CD14-positive monocyte (primary cell): ENCODE data around the gene VMP1. TPM values are rescaled to one million over a fixed set of nuclear protein-coding genes. Genes with fewer than 3 reads are reported as not detected.
"Not testable (repeated sequence)": the region's sequence is repeated elsewhere in the genome, so short reads cannot be mapped to it uniquely, and the experiment has no call there.

ENCODE experiments used
- DNase-seq, 3 donors: peaks; one replicate each; pipeline ENCODE4 v3.0.0-alpha.2; 2011 to 2022
- H2AFZ ChIP-seq: 2 replicates; pipeline ENCODE4 v1.6.0; 2012; ENCODE audit warnings: mild to moderate bottlenecking, low read depth, low read length, inconsistent platforms; ENCODE audit not compliant: insufficient read depth, poor library complexity, severe bottlenecking
- H3K27ac ChIP-seq, 2 donors: 1 replicate in 1 of 2; 2 replicates in 1 of 2; pipeline ENCODE4 v1.5.1; 2012 to 2013; ENCODE audit warnings: low read length in 2 of 2, control low read depth in 1 of 2, inconsistent platforms in 1 of 2, low read depth in 1 of 2, mild to moderate bottlenecking in 1 of 2
- H3K27me3 ChIP-seq, 2 donors: one replicate each; pipeline versions ENCODE4 v1.6.0 to v1.6.1; 2011 to 2013; ENCODE audit warnings: low read length in 2 of 2; ENCODE audit not compliant: control insufficient read depth in 2 of 2, insufficient read depth in 2 of 2
- H3K36me3 ChIP-seq, 2 donors: replicated peaks in 1 of 2; 1 replicate in 1 of 2; 2 replicates in 1 of 2; pipeline versions ENCODE4 v1.5.1 to v1.6.1; 2012 to 2013; ENCODE audit warnings: low read length in 2 of 2, control low read depth in 1 of 2, inconsistent platforms in 1 of 2, mild to moderate bottlenecking in 1 of 2; ENCODE audit not compliant: insufficient read depth in 2 of 2, control insufficient read depth in 1 of 2
- H3K4me1 ChIP-seq, 2 donors: 1 replicate in 1 of 2; 2 replicates in 1 of 2; pipeline versions ENCODE4 v1.5.1 to v1.6.1; 2012 to 2013; ENCODE audit warnings: low read length in 2 of 2, control low read depth in 1 of 2, inconsistent platforms in 1 of 2, mild to moderate bottlenecking in 1 of 2, moderate library complexity in 1 of 2; ENCODE audit not compliant: insufficient read depth in 2 of 2, control insufficient read depth in 1 of 2
- H3K4me2 ChIP-seq: replicated peaks from 2 replicates; pipeline ENCODE3; 2012; ENCODE audit warnings: low read length, moderate library complexity, mild to moderate bottlenecking; ENCODE audit not compliant: poor library complexity, severe bottlenecking; ENCODE audit errors: extremely low read depth
- H3K4me3 ChIP-seq, 3 experiments: fragments of 200-600 bp in 1 of 3; sonication (generic) in 1 of 3; replicated peaks in 1 of 3; 1 replicate in 2 of 3; 2 replicates in 1 of 3; pipeline ENCODE4 v1.5.1; 2011 to 2013; ENCODE audit warnings: low read length in 3 of 3, mild to moderate bottlenecking in 3 of 3, control low read depth in 2 of 3, low read depth in 2 of 3, inconsistent platforms in 1 of 3, moderate library complexity in 1 of 3
- H3K79me2 ChIP-seq: 2 replicates; pipeline ENCODE4 v1.6.0; 2012; ENCODE audit warnings: mild to moderate bottlenecking, control low read depth, inconsistent platforms, low read length, moderate library complexity; ENCODE audit not compliant: insufficient read depth
- H3K9ac ChIP-seq: 2 replicates; pipeline ENCODE4 v1.6.0; 2017; ENCODE audit warnings: low read length, mild to moderate bottlenecking; ENCODE audit not compliant: insufficient read depth, poor library complexity, severe bottlenecking
- H3K9me3 ChIP-seq, 2 donors: replicated peaks in 1 of 2; 1 replicate in 1 of 2; 2 replicates in 1 of 2; pipeline versions ENCODE4 v1.5.1 to v1.6.1; 2012 to 2013; ENCODE audit warnings: low read length in 2 of 2, control low read depth in 1 of 2; ENCODE audit not compliant: control insufficient read depth in 1 of 2, insufficient read depth in 1 of 2
- H4K20me1 ChIP-seq: 2 replicates; pipeline ENCODE4 v1.6.0; 2012; ENCODE audit warnings: mild to moderate bottlenecking, low read length, control low read depth, moderate library complexity; ENCODE audit not compliant: insufficient read depth
- H3K27ac Mint-ChIP-seq, 7 donors: one replicate each; pipeline ENCODE4 v1.8.0; 2020; ENCODE audit warnings: mild to moderate bottlenecking in 7 of 7, mixed read lengths in 7 of 7, moderate library complexity in 6 of 7, inconsistent platforms in 2 of 7
- H3K27me3 Mint-ChIP-seq, 3 donors: one replicate each; pipeline ENCODE4 v1.8.0; 2021 to 2022; ENCODE audit warnings: low read depth in 3 of 3, mild to moderate bottlenecking in 3 of 3, mixed read lengths in 3 of 3, moderate library complexity in 3 of 3, inconsistent platforms in 1 of 3
- H3K36me3 Mint-ChIP-seq, 2 donors: one replicate each; pipeline ENCODE4 v1.8.0; 2020; ENCODE audit warnings: mixed read lengths in 2 of 2, inconsistent platforms in 1 of 2, mild to moderate bottlenecking in 1 of 2
- H3K4me1 Mint-ChIP-seq: one replicate; pipeline ENCODE4 v1.8.0; 2020; ENCODE audit warnings: mild to moderate bottlenecking, mixed read lengths
- H3K4me3 Mint-ChIP-seq, 2 donors: one replicate each; pipeline ENCODE4 v1.8.0; 2020; ENCODE audit warnings: mild to moderate bottlenecking in 2 of 2, mixed read lengths in 2 of 2, moderate library complexity in 1 of 2
- H3K9me3 Mint-ChIP-seq, 7 donors: one replicate each; pipeline ENCODE4 v1.8.0; 2020 to 2022; ENCODE audit warnings: mixed read lengths in 7 of 7, mild to moderate bottlenecking in 6 of 7, moderate library complexity in 6 of 7, inconsistent platforms in 2 of 7
- CTCF ChIP-seq: fragments of 200-600 bp; IDR thresholded peaks from one replicate; pipeline ENCODE4 v1.8.0; 2022; ENCODE audit warnings: antibody characterized with exemption, mild to moderate bottlenecking
- WGBS: methylation state at CpG from one replicate; pipeline ENCODE4 v1.1.5; 2013; ENCODE audit warnings: missing lambda C conversion rate; ENCODE audit not compliant: insufficient coverage; 5-methylcytosine and 5-hydroxymethylcytosine counted together
- intact Hi-C, 2 donors: fragments of 100-400 bp; cut with micrococcal nuclease; formaldehyde crosslinking; loops; one replicate each; pipeline versions ENCODE4 v1.15.0 to v1.15.1; 2023
- polyA plus RNA-seq, 3 donors: library from polyadenylated mRNA; depleted of rRNA in 1 of 3; unstranded in 2 of 3; stranded (reverse) in 1 of 3; fragments of 300-500 nt in 2 of 3; fragments of >200 nt in 1 of 3; fragmentation: Illumina TruSeq in 2 of 3; gene quantifications; 1 replicate in 2 of 3; 2 replicates in 1 of 3; pipeline ENCODE4 v1.2.3, GENCODE V29; 2012 to 2021

Gene VMP1
- polyA plus RNA-seq, 3 donors: 246 to 511 (median 386) TPM

- H3K9me3 ChIP-seq: no peaks in the 10 kb centered on the region
- intact Hi-C loops: no loop called here
- 79% methylated on average over 5 of the region's 14 CpGs for WGBS
- peak overlapping the region in 1 of 2 donors; percentile 30 for H3K27ac ChIP-seq
- no peaks in the 10 kb centered on the region for H3K36me3 ChIP-seq
- peaks cover 6% of the 10 kb centered on the region for H3K79me2 ChIP-seq
- no peak overlapping the region for H3K4me3 ChIP-seq
- H2AFZ ChIP-seq: no peak overlapping the region
- Mint-ChIP-seq H3K9me3 (peaks cover 0 to 2% (median 0%) of the 10 kb centered on the region in 7 donors), H3K4me3 (no peak overlapping the region), H3K27me3 (peaks cover 0 to 2% (median 0%) of the 10 kb centered on the region in 3 donors), H3K27ac (peak overlapping the region in 3 of 7 donors; percentile 25 to 67 (median 46)), H3K4me1 (peaks cover 81% of the 10 kb centered on the region), H3K36me3 (peaks cover 4 to 6% of the 10 kb centered on the region in 2 donors)
- no peak overlapping the region for H3K4me2 ChIP-seq
- peaks cover 67 to 83% of the 10 kb centered on the region in 2 donors for H3K4me1 ChIP-seq
- peak; percentile 25 for TF ChIP-seq CTCF
- H4K20me1 ChIP-seq: no peaks in the 10 kb centered on the region
- no peaks in the 10 kb centered on the region for H3K27me3 ChIP-seq
- H3K9ac ChIP-seq: no peak overlapping the region
- peak in 1 of 3 donors; percentile 62 for DNase-seq
Observed at GRCh38 chr17:59853168-59853918, 145.9 kb downstream of the VMP1 start.

DNA sequence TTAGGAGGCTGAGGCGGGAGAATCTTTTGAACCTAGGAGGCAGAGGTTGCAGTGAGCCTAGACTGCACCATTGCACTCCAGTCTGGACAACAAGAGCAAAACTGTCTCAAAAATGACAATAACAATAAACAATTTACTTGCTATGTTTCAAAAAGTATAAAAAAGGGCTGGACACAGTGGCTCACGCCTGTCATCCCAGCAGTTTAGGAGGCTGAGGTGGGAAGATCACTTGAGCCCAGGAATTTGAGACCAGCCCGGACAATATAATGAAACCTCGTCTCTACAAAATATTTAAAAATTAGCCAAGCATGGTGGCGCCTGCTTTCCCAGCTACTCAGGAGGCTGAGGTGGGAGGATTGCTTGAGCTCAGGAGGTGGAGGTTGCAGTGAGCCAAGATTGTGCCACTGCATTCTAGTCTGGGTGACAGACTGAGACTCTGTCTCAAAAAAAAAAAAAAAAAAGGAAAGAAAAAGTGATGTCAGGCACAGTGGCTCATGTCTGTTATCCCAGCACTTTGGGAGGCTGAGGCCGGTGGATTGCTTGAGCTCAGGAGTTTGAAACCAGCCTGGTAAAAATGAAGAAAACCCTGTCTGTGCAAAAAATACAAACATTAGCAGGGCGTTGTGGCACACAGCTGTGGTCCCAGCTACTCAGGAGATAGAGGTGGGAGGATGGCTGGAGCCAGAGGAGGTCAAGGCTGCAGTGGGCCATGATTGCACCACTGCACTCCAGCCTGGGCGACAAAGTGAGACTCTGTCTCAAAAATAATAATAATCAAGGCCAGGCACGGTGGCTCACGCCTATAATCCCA lies 146.7 kb downstream of the VMP1 start:
- H3K36me3 ChIP-seq, H3K27ac ChIP-seq, H3K79me2 ChIP-seq, intact Hi-C loops, H3K9me3 Mint-ChIP-seq, H3K27me3 Mint-ChIP-seq, H3K27me3 ChIP-seq, H3K4me3 ChIP-seq, H3K4me2 ChIP-seq, H3K36me3 Mint-ChIP-seq, H2AFZ ChIP-seq, H3K9ac ChIP-seq, H3K4me3 Mint-ChIP-seq, DNase-seq, H3K9me3 ChIP-seq, H4K20me1 ChIP-seq: not testable (repeated sequence)
- H3K4me1 ChIP-seq: peaks cover 61 to 83% of the 10 kb centered on the region in 2 donors
- Mint-ChIP-seq H3K4me1 (peaks cover 76% of the 10 kb centered on the region), H3K27ac (peak overlapping the region in 1 of 7 donors; percentile 40)
- 100% methylated on average over 2 of the region's 10 CpGs for WGBS
